Measurements from ENCODE around the gene MOSMO.

MOSMO gene

GRCh38 chr16:22007509-22008214 lies at the start of gene MOSMO:
TSS of gene MOSMO (plus strand) at chr16:22008111. CDS start at chr16:22008302, 191 bp downstream.
- in situ Hi-C loops (cut with MboI; ENCODE audit: low sequenced_read_pairs), result loop anchor here (10.0 kb wide), 1 partner anchor 287 kb away; the partner anchor contains the start of gene POLR3E

GRCh38 chr16:21959050-21959449 lies 48.9 kb upstream of the MOSMO start:
- in situ Hi-C loops (cut with MboI; ENCODE audit: low sequenced_read_pairs), result no loop called here

GRCh38 chr16:21962475-21962874 lies 45.4 kb upstream of the MOSMO start:
- in situ Hi-C loops (cut with MboI; ENCODE audit: low sequenced_read_pairs), result no loop called here

- in situ Hi-C loops (cut with MboI; ENCODE audit: low sequenced_read_pairs), result no loop called here
Observed at GRCh38 chr16:21963887-21964286, 44.0 kb upstream of the MOSMO start.

- in situ Hi-C loops (cut with MboI; ENCODE audit: low sequenced_read_pairs), result no loop called here
Observed at GRCh38 chr16:21964353-21964752, 43.6 kb upstream of the MOSMO start.

GRCh38 chr16:21971856-21972255 lies 36.1 kb upstream of the MOSMO start:
- in situ Hi-C loops (cut with MboI; ENCODE audit: low sequenced_read_pairs), result no loop called here

- in situ Hi-C loops (cut with MboI; ENCODE audit: low sequenced_read_pairs), result no loop called here
Observed at GRCh38 chr16:21973945-21974344, 34.0 kb upstream of the MOSMO start.

GRCh38 chr16:21980032-21980431 lies 27.9 kb upstream of the MOSMO start:
- in situ Hi-C loops (cut with MboI; ENCODE audit: low sequenced_read_pairs), result no loop called here

GRCh38 chr16:21982108-21982507 lies 25.8 kb upstream of the MOSMO start:
- in situ Hi-C loops (cut with MboI; ENCODE audit: low sequenced_read_pairs), result no loop called here

GRCh38 chr16:21984062-21984461 lies 23.8 kb upstream of the MOSMO start:
- in situ Hi-C loops (cut with MboI; ENCODE audit: low sequenced_read_pairs), result no loop called here

GRCh38 chr16:21985524-21985923 lies 22.4 kb upstream of the MOSMO start:
- in situ Hi-C loops (cut with MboI; ENCODE audit: low sequenced_read_pairs), result no loop called here

DNA sequence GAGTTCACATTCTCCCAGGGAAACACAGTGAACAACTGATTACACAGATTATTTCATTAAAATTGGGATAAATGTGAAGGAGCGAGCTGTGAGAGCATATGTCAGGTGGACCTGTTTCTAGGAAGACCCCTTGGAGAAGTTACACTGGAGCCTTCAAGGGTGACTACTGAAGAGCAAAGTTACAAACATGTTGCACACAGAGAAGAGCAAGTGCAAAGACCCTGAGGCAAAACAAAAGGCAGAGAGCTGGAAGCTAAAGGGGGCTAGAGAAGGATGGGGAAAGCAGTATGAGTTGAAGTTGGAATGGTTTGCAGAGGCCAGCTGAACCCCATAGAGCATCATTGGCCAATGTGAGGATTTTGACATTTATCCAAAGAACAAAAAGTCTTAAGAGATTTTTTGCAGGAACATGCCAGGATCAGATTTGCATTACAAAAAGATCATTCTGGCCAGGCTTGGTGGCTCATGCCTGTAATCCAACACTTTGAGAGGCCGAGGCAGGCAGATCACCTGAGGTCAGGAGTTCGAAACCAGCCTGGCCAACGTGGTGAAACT lies 21.1 kb upstream of the MOSMO start:
- in situ Hi-C loops (cut with MboI; ENCODE audit: low sequenced_read_pairs), result no loop called here

GRCh38 chr16:21987498-21987897 lies 20.4 kb upstream of the MOSMO start:
- in situ Hi-C loops (cut with MboI; ENCODE audit: low sequenced_read_pairs), result no loop called here

DNA sequence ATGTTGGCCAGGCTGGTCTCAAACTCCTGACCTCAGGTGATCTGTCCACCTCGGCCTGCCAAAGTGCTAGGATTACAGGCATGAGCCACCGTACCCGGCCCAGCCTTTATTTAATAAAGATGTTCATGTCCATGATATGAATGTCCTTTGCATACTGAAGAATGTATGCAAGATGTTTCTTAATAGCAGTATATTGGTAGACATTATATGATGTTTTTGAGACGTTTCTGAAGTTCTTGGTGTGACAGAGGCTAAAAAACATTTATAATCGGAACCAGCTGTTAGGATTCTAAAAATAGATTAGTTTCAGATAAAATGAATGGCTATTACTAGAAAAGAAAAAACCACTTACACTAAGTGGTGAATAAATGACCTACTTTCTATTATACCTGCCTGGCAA lies 18.8 kb upstream of the MOSMO start:
- in situ Hi-C loops (cut with MboI; ENCODE audit: low sequenced_read_pairs), result no loop called here

DNA sequence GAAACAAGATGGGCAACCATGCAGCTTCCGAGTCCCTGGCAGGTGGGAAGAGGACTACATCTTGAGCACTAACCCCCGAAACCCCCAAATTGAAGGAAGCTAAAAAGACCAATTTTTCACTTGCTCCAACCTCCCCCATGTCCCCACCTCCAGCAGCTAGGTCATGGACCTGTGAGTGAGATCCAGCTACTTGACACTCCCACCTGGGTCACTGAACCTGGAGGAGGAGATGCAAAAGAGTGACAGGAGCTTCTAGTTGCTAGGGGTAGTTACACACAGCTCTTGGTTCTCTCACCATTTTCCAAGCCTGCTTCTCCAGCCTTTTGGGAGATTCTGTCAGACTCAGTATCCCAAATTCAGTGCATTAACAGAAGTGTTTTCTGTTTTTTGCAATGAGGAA lies 18.2 kb upstream of the MOSMO start:
- in situ Hi-C loops (cut with MboI; ENCODE audit: low sequenced_read_pairs), result no loop called here

DNA sequence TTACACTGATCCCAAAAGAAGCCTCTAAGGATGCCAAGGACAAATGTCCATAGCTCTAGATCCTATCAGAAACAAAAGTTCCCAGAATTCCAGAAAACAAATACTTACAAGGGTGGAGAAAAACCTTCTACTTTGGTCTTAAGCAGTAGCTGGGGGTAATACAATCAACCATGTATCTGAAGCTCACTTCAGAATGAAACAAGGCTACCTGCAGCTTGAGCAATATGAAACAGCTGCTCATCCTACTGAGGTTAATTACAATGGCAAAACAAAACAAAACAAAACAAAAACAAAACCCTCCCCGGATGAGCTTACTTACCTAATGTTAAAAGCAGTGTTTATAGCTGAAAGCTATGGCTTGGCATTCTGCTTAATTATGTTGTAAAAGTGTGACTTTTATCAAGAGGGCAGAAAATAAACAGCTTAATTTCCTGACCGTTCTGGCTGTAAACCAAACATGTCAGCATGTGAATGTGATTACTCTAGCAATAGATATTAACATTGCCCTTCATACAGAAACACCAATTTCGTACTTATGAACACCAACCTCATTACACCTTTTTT lies 17.4 kb upstream of the MOSMO start:
- in situ Hi-C loops (cut with MboI; ENCODE audit: low sequenced_read_pairs), result no loop called here

- in situ Hi-C loops (cut with MboI; ENCODE audit: low sequenced_read_pairs), result no loop called here
Observed at GRCh38 chr16:21991621-21992020, 16.3 kb upstream of the MOSMO start.

DNA sequence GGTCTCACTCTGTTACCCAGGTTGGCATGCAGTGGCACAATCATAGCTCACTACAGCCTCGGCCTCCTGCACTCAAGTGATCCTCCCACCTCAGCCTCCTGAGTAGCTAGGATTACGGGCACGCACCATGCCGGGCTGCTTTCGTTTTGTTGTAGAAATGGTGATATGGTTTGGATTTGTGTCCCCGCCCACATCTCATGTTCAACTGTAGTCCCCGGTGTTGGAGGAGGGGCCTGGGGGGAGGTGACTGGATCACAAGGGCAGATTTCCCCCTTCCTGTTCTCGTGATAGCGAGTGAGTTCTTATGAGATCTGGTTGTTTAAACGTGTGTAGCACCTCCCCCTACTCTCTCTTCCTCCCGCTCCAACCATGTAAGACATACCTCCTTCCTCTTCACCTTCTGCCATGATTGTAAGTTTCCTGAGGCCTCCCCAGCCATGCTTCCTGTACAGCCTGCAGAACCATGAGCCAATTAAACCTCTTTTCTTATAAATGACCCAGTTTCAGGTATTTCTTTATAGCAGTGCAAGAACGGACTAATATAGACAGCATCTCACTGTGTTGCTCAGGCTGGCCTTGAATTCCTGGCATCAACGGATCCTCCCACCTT lies 12.9 kb upstream of the MOSMO start:
- in situ Hi-C loops (cut with MboI; ENCODE audit: low sequenced_read_pairs), result no loop called here

- in situ Hi-C loops (cut with MboI; ENCODE audit: low sequenced_read_pairs), result no loop called here
Observed at GRCh38 chr16:21996923-21997696, 10.8 kb upstream of the MOSMO start.

DNA sequence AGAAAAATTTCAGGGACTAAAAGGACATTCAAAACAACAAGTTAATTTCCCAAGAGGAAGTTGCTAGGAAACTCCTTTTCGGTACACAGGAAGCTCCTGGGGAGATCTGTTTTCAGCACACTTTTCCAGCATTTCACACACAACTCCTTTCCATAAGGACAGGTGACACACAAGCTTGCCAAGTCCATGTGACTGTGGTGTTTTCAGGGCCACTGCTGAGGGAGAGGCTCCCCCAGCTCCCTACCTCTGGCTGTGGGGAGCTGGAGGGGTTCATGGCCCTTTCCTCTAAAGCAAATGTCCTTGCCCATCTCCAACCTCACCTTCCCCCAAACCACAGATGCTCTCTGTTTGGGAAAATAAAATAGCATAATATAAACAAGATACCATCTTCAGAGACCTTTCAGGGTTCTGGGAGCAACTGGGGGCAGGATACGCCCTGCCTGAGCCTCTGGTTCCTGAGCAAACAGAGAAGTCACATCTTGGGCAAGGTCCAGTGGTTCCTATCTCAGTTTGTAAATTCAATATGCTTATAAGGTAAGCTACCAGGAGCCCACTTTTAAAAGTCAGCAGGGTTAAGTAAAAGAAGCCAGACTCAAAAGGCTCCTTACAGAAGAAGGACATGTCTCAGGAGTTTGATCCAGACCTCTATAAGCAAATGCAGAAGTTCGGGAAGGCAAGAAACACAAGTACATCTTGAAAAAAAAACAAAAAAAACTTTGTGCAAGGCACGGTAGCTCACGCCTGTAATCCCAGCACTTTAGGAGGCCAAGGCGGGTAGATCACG lies 10.0 kb upstream of the MOSMO start:
- in situ Hi-C loops (cut with MboI; ENCODE audit: low sequenced_read_pairs), result no loop called here
